K562 (cell line): ENCODE data around the gene GATA5. TPM values are rescaled to one million over a fixed set of nuclear protein-coding genes. Genes with fewer than 3 reads are reported as not detected.

Source experiments
- FIP1L1 ChIP-seq: fragments of 200-400 bp; formaldehyde crosslinking; IDR thresholded peaks from 2 replicates; pipeline ENCODE4 v1.6.1; 2018; ENCODE audit warnings: mild to moderate bottlenecking, low read depth, low read length; ENCODE audit not compliant: poor library complexity, severe bottlenecking
- JUN ChIP-seq, 2 experiments: sonication (generic) in 1 of 2; formaldehyde crosslinking in 1 of 2; IDR thresholded peaks; 2 replicates each; pipeline versions ENCODE4 v1.6.1 to v1.8.0; 2012 to 2022; ENCODE audit warnings: borderline replicate concordance in 2 of 2, mild to moderate bottlenecking in 2 of 2, improper control_type of control experiment in 1 of 2, low read depth in 1 of 2, low read length in 1 of 2, missing genetic modification reagents in 1 of 2
- L3MBTL2 ChIP-seq: fragments of 450-650 bp; IDR thresholded peaks from 2 replicates; pipeline ENCODE4 v1.6.1; 2016; ENCODE audit warnings: mild to moderate bottlenecking, moderate library complexity
- MEF2D ChIP-seq: conservative IDR thresholded peaks from 2 replicates; pipeline ENCODE4 v1.6.1; 2016; ENCODE audit warnings: low read depth, missing genetic modification characterization, missing compliant biosample characterization
- PHF20 ChIP-seq: fragments of 450-650 bp; IDR thresholded peaks from 2 replicates; pipeline ENCODE4 v1.6.1; 2018; ENCODE audit not compliant: partially characterized antibody
- PHF8 ChIP-seq: fragments of 200-600 bp; sonication (generic); IDR thresholded peaks from 2 replicates; pipeline ENCODE4 v1.6.1; 2012; ENCODE audit warnings: mixed run types, mild to moderate bottlenecking, inconsistent platforms, low read length, moderate library complexity, borderline replicate concordance
- POLR2G ChIP-seq: fragments of 200-400 bp; formaldehyde crosslinking; IDR thresholded peaks from 2 replicates; pipeline ENCODE4 v1.6.1; 2017; ENCODE audit warnings: low read depth, mild to moderate bottlenecking, antibody characterized with exemption, low read length, moderate library complexity
- RBBP5 ChIP-seq: fragments of 200-600 bp; sonication (generic); IDR thresholded peaks from 2 replicates; pipeline ENCODE4 v1.6.1; 2012; ENCODE audit warnings: borderline replicate concordance, mild to moderate bottlenecking, low read length, control low read depth, inconsistent platforms; ENCODE audit not compliant: insufficient read depth, poor library complexity, severe bottlenecking
- TCF3 ChIP-seq: sonication (generic); formaldehyde crosslinking; IDR thresholded peaks from 2 replicates; pipeline ENCODE4 v1.4.0; 2020; ENCODE audit warnings: mild to moderate bottlenecking, missing genetic modification reagents
- TGIF2 ChIP-seq: sonication (generic); formaldehyde crosslinking; IDR thresholded peaks from 2 replicates; pipeline ENCODE4 v1.8.1; 2022; ENCODE audit warnings: mild to moderate bottlenecking, missing genetic modification reagents, moderate library complexity
- YY1 ChIP-seq, 3 experiments: IDR thresholded peaks; 2 replicates each; pipeline ENCODE4 v1.6.1; 2011; ENCODE audit warnings: low read length in 2 of 3, mild to moderate bottlenecking in 2 of 3, moderate library complexity in 2 of 3, borderline replicate concordance in 1 of 3, control low read depth in 1 of 3, low read depth in 1 of 3; ENCODE audit not compliant: insufficient read depth in 3 of 3, insufficient replicate concordance in 2 of 3, control insufficient read depth in 1 of 3, insufficient read length in 1 of 3; ENCODE audit errors: extremely low read depth in 1 of 3
- ZFP36 ChIP-seq: fragments of 150-350 bp; IDR thresholded peaks from 2 replicates; pipeline ENCODE4 v1.6.1; 2018; ENCODE audit warnings: low read length, low read depth; ENCODE audit not compliant: partially characterized antibody
- ZNF263 ChIP-seq: sonication (generic); formaldehyde crosslinking; IDR thresholded peaks from 2 replicates; pipeline ENCODE4 v1.8.0; 2022; ENCODE audit warnings: mild to moderate bottlenecking, missing genetic modification reagents, borderline replicate concordance
- ZNF282 ChIP-seq: sonication (generic); formaldehyde crosslinking; IDR thresholded peaks from 2 replicates; pipeline ENCODE4 v1.8.1; 2023; ENCODE audit warnings: missing genetic modification reagents
- polyA plus RNA-seq, 8 experiments: library from polyadenylated mRNA; depleted of rRNA in 4 of 8; stranded (reverse) in 5 of 8; unstranded in 3 of 8; fragments of >200 nt; fragmentation: Nextera tagmentation in 2 of 8; fragmentation: Illumina TruSeq in 1 of 8; extraction: Ambion mirVana in 2 of 8; extraction: Trizol in 1 of 8; gene quantifications; 2 replicates each; pipeline versions ENCODE4 v1.2.1 to v1.2.3, GENCODE V29; 2011 to 2014; ENCODE audit warnings: inconsistent platforms in 1 of 8, missing spikeins in 1 of 8
- total RNA-seq, 7 experiments: library from RNA; depleted of rRNA in 6 of 7; stranded (reverse); fragments of >200 nt in 6 of 7; fragmentation: Illumina TruSeq in 2 of 7; extraction: Trizol in 2 of 7; gene quantifications; 2 replicates each; pipeline versions ENCODE4 v1.2.1 to v1.2.3, GENCODE V29; 2011 to 2021; ENCODE audit warnings: low replicate concordance in 1 of 7
- TF ChIP-seq, protein P1 (sequence below), 2 experiments: fragments of 450-650 bp in 1 of 2; sonication (generic) in 1 of 2; formaldehyde crosslinking in 1 of 2; IDR thresholded peaks; 2 replicates each; pipeline versions ENCODE4 v1.7.1 to v1.9.0; 2016 to 2022; ENCODE audit warnings: inconsistent platforms in 1 of 2, mild to moderate bottlenecking in 1 of 2, missing genetic modification reagents in 1 of 2

GATA5 gene
- total and polyA plus RNA-seq, 9 of the 15 experiments (the other 6 are each of a cell fraction or from before 2014, with no cell fraction given): 0.09 to 0.57 (median 0.20) TPM; not detected in 3

DNA sequence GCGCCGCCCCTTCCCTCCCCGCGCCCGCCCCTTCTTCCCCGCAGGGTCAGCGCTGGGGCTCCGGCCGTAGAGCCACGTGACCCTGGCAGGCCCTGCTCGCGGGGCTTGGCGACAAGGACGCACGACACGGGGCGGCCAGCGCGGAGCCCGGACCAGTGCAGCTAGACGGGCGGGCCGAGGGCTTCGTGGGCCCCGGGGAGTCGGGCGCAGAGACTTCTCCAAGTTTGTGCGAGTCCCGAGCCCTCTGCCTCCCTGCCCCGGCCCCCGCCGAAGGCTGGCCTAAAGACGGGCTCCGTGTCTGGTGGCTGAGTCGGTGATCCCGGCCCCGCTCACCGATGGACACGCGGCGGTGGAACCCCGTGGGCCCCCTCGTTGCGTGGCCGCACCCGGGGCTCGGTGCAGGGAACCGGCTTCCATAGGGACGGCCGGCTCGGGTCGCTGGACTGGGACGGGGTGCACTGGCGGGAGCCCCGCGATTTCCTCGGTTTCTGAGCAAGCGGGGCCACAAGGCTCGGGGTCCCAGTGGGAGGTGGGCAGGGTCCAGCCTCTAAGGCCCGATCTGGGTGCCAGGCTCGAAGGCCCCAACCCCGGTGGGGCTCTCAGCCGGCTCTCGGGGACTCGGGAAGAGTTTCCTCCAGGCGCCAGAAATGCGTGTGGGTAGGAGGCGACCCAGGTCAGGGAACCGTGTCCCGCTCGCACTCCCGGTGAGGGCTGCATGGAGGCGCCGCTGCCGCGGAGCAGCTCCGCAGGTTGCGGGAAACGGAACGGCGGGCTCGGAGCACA is 452 bp upstream of the GATA5 start (continued):
- TF ChIP-seq, protein P1, sequence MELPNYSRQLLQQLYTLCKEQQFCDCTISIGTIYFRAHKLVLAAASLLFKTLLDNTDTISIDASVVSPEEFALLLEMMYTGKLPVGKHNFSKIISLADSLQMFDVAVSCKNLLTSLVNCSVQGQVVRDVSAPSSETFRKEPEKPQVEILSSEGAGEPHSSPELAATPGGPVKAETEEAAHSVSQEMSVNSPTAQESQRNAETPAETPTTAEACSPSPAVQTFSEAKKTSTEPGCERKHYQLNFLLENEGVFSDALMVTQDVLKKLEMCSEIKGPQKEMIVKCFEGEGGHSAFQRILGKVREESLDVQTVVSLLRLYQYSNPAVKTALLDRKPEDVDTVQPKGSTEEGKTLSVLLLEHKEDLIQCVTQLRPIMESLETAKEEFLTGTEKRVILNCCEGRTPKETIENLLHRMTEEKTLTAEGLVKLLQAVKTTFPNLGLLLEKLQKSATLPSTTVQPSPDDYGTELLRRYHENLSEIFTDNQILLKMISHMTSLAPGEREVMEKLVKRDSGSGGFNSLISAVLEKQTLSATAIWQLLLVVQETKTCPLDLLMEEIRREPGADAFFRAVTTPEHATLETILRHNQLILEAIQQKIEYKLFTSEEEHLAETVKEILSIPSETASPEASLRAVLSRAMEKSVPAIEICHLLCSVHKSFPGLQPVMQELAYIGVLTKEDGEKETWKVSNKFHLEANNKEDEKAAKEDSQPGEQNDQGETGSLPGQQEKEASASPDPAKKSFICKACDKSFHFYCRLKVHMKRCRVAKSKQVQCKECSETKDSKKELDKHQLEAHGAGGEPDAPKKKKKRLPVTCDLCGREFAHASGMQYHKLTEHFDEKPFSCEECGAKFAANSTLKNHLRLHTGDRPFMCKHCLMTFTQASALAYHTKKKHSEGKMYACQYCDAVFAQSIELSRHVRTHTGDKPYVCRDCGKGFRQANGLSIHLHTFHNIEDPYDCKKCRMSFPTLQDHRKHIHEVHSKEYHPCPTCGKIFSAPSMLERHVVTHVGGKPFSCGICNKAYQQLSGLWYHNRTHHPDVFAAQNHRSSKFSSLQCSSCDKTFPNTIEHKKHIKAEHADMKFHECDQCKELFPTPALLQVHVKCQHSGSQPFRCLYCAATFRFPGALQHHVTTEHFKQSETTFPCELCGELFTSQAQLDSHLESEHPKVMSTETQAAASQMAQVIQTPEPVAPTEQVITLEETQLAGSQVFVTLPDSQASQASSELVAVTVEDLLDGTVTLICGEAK (IDR thresholded peaks at IDR 0.05): no peak
- TF ChIP-seq, protein P1 (CRISPR knock-in tag; IDR thresholded peaks at IDR 0.05): peak; percentile 74; the same call in 1 of the 2 replicates
- TF ChIP-seq FIP1L1: peak; percentile 60
- TF ChIP-seq L3MBTL2: peak; percentile 81
- no peak for TF ChIP-seq JUN (IDR thresholded peaks at IDR 0.05; ENCODE audit: borderline replicate concordance, low read depth, low read length)
- TF ChIP-seq JUN (CRISPR knock-in tag; IDR thresholded peaks at IDR 0.05; ENCODE audit: borderline replicate concordance): peak; percentile 95
- TF ChIP-seq PHF8: peak; percentile 78; the same call in 1 of the 2 replicates
- TF ChIP-seq RBBP5: peak; percentile 58
- peak; percentile 75; the same call in 1 of the 2 replicates for TF ChIP-seq ZNF263 (CRISPR knock-in tag)
- peak; percentile 90; the same call in 1 of the 2 replicates for TF ChIP-seq TGIF2 (CRISPR knock-in tag)
- TF ChIP-seq ZNF282 (CRISPR knock-in tag): 0 out of 2 replicates have a peak, but pooled peaks have one; percentile 75
- TF ChIP-seq POLR2G: peak; percentile 76
- TF ChIP-seq PHF20: peak; percentile 38
- TF ChIP-seq ZFP36: peak; percentile 57
- peak in 1 of 3 experiments; percentile 35 for TF ChIP-seq YY1 (IDR thresholded peaks at IDR 0.05; ENCODE audit: borderline replicate concordance in 1 of 3, control insufficient read depth in 1 of 3, extremely low read depth in 1 of 3, insufficient read depth in 3 of 3, insufficient read length in 1 of 3, insufficient replicate concordance in 2 of 3, low read depth in 1 of 3, low read length in 2 of 3)
- no peak for TF ChIP-seq MEF2D
- no peak for TF ChIP-seq TCF3
